ENCODE measurements around the gene DUSP15.

Gene DUSP15

GRCh38 chr20:31859998-31860380 lies 10.3 kb downstream of the DUSP15 start:
- FAIRE-seq = no peak

- no peak for FAIRE-seq
These were observed 10.9 kb downstream of the DUSP15 start for GRCh38 chr20:31859266-31859997.

GRCh38 chr20:31858760-31859083 lies 11.6 kb downstream of the DUSP15 start:
- no peak for FAIRE-seq

GRCh38 chr20:31857861-31858759 lies 12.2 kb downstream of the DUSP15 start:
- no peak for FAIRE-seq

- no peak for FAIRE-seq
These were observed 13.8 kb downstream of the DUSP15 start for GRCh38 chr20:31856516-31856915.

- no peak for FAIRE-seq
These were observed 16.8 kb downstream of the DUSP15 start for GRCh38 chr20:31853481-31853880.

GRCh38 chr20:31851240-31851955 lies 18.9 kb downstream of the DUSP15 start:
- FAIRE-seq = no peak

- FAIRE-seq = no peak
These were observed 20.9 kb downstream of the DUSP15 start for GRCh38 chr20:31849306-31849930.

- no peak for FAIRE-seq
These were observed 22.0 kb downstream of the DUSP15 start for GRCh38 chr20:31848088-31848999.

GRCh38 chr20:31846793-31847138 lies 23.6 kb downstream of the DUSP15 start:
- FAIRE-seq = no peak

- no peak for FAIRE-seq
These were observed 24.9 kb downstream of the DUSP15 start, which contains the start of gene FOXS1 for GRCh38 chr20:31845300-31845863. TSS of gene FOXS1 (minus strand) at chr20:31845604. CDS start at chr20:31845542, 62 bp downstream.

GRCh38 chr20:31844737-31845299 lies 25.5 kb downstream of the DUSP15 start:
- FAIRE-seq = no peak

- no peak for FAIRE-seq
These were observed 26.4 kb downstream of the DUSP15 start for GRCh38 chr20:31843881-31844280.

GRCh38 chr20:31843288-31843687 lies 27.0 kb downstream of the DUSP15 start:
- no peak for FAIRE-seq

- no peak for FAIRE-seq
These were observed 27.7 kb downstream of the DUSP15 start for GRCh38 chr20:31842471-31843157.

GRCh38 chr20:31841928-31842327 lies 28.4 kb downstream of the DUSP15 start:
- FAIRE-seq = no peak

- no peak for FAIRE-seq
These were observed 29.2 kb downstream of the DUSP15 start for GRCh38 chr20:31840906-31841816.

GRCh38 chr20:31839782-31840487 lies 30.4 kb downstream of the DUSP15 start:
- FAIRE-seq = no peak
